ENCODE results near the gene TOLLIP.

Gene TOLLIP

GRCh38 chr11:1231396-1232020 lies 77.9 kb downstream of the TOLLIP start:
- no peak for DNase-seq (ENCODE audit: low read depth)

- DNase-seq (ENCODE audit: low read depth): no peak
Observed at GRCh38 chr11:1230456-1231395, 78.7 kb downstream of the TOLLIP start.

- DNase-seq (ENCODE audit: low read depth): no peak
Observed at GRCh38 chr11:1230121-1230455, 79.3 kb downstream of the TOLLIP start.

GRCh38 chr11:1229471-1230120 lies 79.8 kb downstream of the TOLLIP start:
- no peak for DNase-seq (ENCODE audit: low read depth)

GRCh38 chr11:1228921-1229451 lies 80.4 kb downstream of the TOLLIP start:
- no peak for DNase-seq (ENCODE audit: low read depth)

GRCh38 chr11:1228101-1228821 lies 81.2 kb downstream of the TOLLIP start:
- no peak for DNase-seq (ENCODE audit: low read depth)

GRCh38 chr11:1227551-1228100 lies 81.8 kb downstream of the TOLLIP start:
- no peak for DNase-seq (ENCODE audit: low read depth)

- DNase-seq (ENCODE audit: low read depth): no peak
Observed at GRCh38 chr11:1226986-1227550, 82.4 kb downstream of the TOLLIP start.

- no peak for DNase-seq (ENCODE audit: low read depth)
Observed at GRCh38 chr11:1226226-1226985, 83.0 kb downstream of the TOLLIP start.

GRCh38 chr11:1225386-1226225 lies 83.8 kb downstream of the TOLLIP start:
- DNase-seq (ENCODE audit: low read depth): no peak

GRCh38 chr11:1224491-1225385 lies 84.7 kb downstream of the TOLLIP start:
- DNase-seq (ENCODE audit: low read depth): no peak

Data from activated gamma-delta T cell treated with anti-CD3 and anti-CD28 coated beads, Interleukin-2, amount 50 U/mL, for 16 hours (primary cell).